Ramos (cell line): ENCODE results near the gene SLC39A11.

Source experiments
- in situ Hi-C: fragments of 300-500 bp; cut with MboI; formaldehyde crosslinking; loops from one replicate; pipeline ENCODE4 v1.14.3; 2022; ENCODE audit warnings: low sequenced_read_pairs; ENCODE audit not compliant: unreplicated experiment

Gene SLC39A11

DNA sequence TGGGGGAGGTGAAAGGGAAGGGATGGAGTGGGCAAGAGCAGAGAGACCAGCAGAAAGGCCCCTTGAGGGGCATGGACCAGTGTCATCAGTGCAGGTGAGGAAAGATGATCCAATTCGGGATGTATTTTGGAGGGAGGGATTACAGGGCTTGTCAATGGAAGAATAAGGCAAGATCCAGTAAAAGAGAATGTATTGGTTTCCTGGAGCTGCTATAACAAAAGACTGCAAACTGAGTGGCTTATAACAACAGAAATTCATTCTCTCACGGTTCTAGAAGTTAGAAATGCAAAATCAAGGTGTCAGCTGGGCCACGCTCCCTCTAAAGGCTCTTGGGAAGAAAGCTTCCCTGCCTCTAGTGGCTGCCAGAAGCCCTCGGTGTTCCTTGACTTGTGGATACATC is 41.7 kb downstream of the SLC39A11 start:
- in situ Hi-C loops = no loop called here

GRCh38 chr17:73048170-73048569 is 44.3 kb downstream of the SLC39A11 start:
- in situ Hi-C loops = no loop called here

GRCh38 chr17:73045724-73046123 is 46.8 kb downstream of the SLC39A11 start:
- in situ Hi-C loops = no loop called here

DNA sequence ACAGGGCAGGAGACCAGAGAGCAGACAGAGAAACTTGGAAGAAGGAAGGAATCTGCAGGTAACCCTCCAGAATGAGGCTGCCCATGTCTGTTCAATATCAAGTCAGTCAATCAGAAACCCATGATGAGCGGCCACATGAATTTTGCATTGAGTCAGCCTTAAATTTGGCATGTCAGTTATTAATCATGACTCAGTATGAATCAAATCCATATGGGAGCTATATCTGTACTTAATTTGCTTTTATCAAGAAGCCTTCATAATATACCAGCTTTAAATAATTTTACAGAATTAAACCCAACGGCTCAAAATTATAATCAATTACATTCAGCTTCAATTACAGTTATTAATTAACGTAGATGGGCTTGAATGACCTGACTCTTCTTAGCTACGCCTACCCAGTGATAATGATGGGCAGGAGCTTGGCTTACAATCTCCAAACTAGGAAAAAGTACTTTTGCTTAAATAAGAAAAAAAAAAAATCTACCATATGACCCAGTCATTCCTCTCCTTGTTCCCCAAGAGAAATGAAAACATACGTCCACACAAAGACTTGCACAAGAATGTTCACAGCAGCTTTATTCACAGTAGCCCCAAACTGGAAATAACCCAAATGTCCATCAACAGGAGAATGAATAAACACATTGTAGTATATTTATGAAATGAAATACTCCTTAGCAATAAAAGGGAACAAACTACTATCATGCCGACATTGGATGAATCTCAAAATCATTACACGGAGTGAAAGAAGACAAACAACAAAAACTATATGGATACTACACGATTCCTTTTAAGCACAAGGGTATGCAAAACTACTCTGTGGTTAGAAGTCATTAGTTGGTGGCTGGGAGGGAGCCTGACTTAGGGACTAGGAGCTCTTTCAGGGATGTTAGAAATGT is 48.6 kb downstream of the SLC39A11 start:
- in situ Hi-C loops = no loop called here

GRCh38 chr17:73042809-73043685 is 49.4 kb downstream of the SLC39A11 start:
- in situ Hi-C loops = no loop called here

DNA sequence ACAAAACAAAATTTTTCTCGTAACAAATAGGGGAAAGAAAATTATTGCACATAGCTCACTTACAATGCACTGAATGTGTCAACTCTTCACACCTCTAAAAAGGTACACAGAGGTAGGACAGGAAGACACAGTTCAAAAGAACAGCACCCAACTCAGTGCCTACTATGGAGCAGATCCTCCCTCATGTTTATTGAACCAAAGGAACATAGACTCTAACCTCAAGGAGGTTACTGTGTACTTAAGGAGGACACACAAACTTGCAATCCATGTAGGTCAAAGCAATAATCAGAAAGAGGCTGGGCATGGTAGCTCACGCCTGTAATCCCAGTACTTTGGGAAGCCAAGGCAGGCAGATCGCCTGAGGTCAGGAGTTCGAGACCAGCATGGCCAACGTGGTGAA is 50.3 kb downstream of the SLC39A11 start:
- in situ Hi-C loops = no loop called here

DNA sequence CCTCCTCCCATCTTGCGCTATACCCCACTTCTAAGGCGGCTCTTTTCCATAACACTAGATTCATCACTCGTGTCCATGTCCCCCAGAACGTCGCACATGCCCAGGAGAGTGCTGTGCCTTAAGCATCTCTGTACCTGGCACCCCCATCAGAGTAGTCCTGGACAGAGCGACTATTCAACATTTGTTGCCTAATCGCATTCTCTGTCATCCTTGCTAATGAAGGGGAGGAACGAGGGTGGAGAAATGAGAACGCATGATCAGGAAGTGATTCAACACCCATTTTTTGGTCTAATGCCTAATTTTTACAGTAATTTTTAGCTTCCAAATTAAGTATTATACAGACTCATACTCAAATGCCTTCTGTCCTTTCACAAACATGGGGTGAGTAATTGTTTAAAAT is 53.2 kb downstream of the SLC39A11 start:
- in situ Hi-C loops = no loop called here

DNA sequence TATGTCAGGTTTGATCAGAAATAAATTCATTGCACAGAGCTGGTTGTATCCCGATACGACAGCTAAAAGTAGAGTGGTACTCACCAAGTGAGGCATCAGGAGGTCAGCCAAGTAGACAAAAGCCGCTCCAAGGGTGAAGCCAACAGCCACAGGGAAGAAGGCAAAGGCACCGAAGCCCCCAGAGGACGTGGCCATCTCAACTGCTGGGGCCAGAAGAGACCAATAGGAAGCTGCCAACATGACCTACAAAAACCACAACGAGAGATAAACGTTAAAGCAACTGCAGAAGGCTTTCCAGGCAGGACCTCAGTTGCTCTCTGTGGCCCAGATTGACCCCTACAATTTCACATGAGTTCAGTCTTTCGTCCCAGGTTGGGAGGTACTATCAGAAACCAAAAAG is 61.0 kb downstream of the SLC39A11 start:
- in situ Hi-C loops = no loop called here

- in situ Hi-C loops = no loop called here
Observed at GRCh38 chr17:73030995-73031394, 61.5 kb downstream of the SLC39A11 start.

DNA sequence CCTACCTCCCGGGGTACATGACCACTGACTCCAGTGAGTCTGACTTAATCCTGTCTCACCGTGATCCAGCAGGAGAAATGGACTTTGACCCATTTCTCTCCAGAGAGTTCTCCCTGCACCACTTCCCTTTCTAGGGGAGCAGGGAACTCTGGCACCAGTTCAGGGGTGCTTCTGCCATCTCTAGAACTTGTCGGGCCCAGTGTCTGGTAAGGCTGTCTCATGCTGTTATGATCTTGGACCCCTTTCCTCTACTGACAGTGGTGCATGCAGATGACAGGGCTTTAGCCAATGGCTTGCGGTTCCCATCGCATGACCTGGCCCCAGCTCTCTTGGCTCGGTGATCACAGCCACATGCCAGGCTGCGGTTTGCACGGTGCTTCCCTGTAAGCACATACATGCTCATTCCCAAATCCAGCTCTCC is 62.0 kb downstream of the SLC39A11 start:
- in situ Hi-C loops = no loop called here

DNA sequence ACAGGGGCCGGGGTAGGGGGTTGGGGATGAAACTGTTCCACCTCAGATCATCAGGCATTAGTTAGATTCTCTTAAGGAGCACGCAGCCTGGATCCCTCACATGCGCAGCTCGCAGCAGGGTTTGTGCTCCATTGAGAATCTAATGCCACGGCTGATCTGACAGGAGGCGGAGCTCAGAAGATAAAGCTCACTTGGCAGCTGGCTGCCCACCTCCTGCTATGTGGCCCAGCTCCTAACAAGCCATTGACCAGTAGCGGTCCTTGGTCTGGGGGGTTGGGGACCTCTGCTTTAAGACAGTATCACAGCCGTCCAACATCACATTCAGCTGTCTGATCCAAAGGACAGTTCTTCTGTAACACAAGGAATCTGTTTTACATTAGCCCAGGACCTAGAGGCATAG is 62.5 kb downstream of the SLC39A11 start:
- in situ Hi-C loops = no loop called here

DNA sequence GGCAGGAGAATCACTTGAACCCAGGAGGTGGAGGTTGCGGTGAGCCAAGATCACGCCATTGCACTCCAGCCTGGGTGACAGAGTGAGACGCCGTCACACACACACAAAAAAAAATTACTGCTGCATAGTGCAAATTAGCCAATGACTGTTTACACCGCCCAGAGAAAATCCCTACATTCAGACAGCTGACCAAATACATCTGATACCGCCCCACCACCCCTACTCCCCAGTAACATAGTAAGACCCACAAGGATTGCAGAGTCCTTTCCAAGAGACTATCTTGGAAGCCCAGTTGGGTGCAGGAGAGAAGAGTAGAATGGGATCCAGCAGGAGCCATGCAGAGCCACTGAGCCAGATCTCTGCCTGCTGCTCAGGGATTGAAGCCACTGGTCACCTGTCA is 63.5 kb downstream of the SLC39A11 start:
- in situ Hi-C loops = no loop called here

GRCh38 chr17:73028299-73028755 is 64.2 kb downstream of the SLC39A11 start:
- in situ Hi-C loops = no loop called here

DNA sequence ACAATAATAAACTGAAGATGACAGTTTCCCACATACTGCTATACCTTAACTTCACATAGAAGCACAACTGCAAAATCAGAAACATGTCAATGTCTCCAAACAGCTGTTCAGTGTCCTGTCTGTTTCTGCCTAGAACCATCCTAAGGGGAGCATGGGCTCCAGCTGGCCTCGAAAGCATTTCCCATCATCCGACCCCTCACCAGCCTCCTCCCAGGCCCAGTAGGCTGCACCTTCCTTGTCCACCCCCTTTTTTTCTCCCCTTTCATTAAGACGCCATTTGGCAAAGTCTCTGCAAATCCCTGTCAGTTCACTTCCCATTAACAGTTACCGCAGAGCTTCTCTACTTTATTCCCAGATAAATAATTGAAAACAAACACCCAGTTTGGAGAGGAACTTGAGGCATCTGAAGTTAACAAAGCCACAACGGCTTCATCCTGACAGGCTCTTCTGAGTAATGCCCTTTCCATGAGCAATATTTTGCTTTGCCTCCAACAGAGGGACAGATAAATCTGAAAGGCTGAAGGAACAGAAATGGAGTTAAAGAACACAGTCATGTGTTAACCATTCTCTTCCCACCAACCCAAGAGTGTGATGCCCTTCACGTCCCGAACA is 65.3 kb downstream of the SLC39A11 start:
- in situ Hi-C loops = no loop called here

- in situ Hi-C loops = no loop called here
Observed at GRCh38 chr17:73025041-73025560, 67.4 kb downstream of the SLC39A11 start.

- in situ Hi-C loops = no loop called here
Observed at GRCh38 chr17:73023759-73024158, 68.7 kb downstream of the SLC39A11 start.

DNA sequence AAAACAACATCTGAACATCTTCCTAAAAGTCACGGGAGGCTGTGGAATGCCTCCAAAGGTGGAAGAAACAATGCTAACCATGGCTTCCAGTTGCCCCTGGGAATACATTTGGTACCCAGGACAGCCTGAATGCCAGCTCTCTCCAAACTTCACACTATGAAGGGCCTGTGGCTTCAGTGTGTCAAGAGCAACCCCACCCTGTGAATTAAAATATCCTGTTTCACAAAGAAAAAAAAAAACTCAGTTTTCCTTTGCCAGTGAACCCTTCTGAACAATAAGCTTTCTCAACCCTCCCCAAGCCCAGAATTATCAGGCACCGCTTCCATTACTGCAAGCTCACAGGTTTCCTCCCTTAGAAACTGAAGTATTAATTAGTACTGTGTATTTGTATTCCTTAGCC is 69.8 kb downstream of the SLC39A11 start:
- in situ Hi-C loops = no loop called here

- in situ Hi-C loops = no loop called here
Observed at GRCh38 chr17:73021771-73022170, 70.7 kb downstream of the SLC39A11 start.

- in situ Hi-C loops = no loop called here
Observed at GRCh38 chr17:73020110-73020509, 72.4 kb downstream of the SLC39A11 start.

GRCh38 chr17:73018599-73018998 is 73.9 kb downstream of the SLC39A11 start:
- in situ Hi-C loops = no loop called here
